DMS153 treated with DMSO at 0.1 percent for 48 hours (cell line): ENCODE data around the gene INKA2.

ENCODE experiments used
- DNase-seq: peaks from one replicate; lab custom pipeline; 2025; ENCODE audit not compliant: unreplicated experiment; lab: John Stamatoyannopoulos, UW

INKA2 gene

DNA sequence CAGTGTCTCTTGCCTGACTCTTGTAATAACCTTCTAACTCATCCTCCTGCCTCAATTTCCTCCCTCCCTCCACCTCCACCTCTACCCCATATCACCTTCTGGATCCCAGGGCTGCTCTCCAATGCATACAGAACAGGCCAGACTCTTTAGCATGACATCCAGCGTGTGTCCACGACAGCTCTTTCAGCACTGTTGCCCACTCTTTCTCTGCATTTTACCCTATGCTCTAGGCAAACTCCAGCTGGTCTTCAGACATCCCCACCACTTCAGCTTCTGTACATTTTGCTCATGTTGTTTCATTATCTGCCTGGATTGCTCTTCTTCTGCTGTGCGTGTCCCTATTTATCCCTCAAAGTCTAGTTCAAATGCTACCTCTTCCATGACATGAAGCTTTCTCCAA, 4.8 kb downstream of the INKA2 start:
- no peak for DNase-seq

DNA sequence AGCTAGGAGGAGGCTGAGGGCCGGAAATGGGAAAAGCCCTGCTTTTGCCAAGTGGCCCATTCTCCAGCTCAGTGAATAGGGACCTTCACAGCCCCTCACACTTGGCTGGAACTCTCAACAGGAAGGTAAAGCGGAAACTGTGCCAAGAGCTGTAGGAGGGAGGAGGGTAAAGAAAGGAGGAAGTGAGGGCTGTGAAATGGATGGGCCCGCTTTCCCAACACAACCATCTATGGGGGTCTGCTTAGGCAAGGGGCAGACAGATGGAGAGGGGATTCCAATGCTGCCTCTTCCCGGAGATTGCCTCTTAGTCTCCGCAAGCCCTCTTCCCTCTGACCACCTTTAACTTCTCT, 5.2 kb downstream of the INKA2 start:
- no peak for DNase-seq

DNA sequence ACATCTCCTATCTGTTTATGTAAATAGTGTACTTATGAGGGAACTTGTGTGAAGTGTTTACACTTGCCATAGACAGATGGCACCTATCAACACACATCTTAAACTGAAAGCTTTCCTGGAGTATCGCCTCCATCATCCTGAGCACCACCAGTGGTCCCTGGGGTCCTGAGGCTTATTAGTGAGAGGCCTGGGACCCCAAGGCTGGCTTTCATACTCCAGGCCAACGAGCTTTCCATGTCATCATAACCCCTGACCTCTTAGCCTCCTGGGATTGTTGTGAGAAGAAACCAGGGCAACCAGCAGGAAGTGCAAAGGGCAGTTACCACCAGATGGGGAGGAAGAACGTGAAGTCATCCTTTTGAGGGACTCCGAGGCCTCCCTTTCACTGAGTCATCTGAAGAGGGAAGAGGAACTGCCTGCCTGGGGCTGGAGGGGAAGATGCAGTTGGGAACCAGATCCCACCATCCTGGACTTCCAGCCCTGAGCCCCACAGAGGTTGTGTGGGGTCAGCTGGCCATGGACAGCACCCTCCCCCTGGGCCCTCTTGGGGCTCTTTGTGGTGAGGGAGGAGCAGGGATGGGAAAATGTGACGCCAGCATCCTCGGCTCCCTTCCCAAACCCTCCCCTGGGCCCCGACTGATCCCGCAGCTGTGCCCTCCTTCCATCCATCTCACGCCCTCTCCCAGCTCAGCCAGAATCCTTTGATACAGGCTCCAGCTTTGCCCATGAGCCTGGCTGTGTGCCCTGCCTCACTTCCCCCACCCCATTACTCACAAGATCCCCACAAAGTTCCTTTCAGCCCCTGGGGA, 5.8 kb downstream of the INKA2 start:
- no peak for DNase-seq

DNA sequence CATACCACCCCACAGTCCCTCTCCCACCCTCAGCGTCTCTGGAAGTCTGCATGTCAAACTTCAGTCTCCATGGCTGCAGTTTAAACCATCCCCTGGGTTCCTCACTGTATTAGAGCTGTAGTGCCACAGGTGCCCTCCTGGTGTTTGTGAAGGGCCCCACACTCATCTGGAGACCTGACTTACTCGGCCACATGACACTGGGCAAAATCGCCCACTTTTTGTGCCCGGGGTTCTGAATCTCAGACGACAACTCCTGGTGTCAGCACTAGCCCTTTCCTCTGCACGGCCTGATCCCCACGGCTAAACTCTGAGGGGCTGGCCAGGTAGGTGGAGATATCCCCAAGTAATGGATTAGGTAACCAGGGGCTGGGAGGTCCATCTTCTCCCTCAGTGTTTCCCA, 6.5 kb downstream of the INKA2 start:
- no peak for DNase-seq

DNA sequence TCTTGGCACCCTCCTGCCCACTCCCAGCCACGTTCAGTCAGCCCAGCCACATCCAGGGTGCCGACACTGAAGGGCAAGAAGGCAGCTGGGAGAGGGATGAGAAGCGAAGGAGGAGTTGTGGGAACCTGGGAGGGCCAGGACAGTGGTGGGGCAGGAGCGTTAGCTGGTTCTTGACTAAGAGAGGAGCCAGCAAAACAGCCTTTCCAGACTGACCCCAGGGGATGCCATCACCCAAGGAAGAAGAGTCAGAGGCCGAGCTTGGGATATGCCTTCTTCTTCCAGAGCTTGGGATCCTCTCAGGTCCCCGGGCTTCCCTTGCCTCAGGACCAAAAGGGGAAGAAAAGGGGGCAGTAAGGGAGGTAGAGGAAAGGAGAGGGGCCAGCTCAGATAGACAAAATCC, 7.2 kb downstream of the INKA2 start:
- no peak for DNase-seq

DNA sequence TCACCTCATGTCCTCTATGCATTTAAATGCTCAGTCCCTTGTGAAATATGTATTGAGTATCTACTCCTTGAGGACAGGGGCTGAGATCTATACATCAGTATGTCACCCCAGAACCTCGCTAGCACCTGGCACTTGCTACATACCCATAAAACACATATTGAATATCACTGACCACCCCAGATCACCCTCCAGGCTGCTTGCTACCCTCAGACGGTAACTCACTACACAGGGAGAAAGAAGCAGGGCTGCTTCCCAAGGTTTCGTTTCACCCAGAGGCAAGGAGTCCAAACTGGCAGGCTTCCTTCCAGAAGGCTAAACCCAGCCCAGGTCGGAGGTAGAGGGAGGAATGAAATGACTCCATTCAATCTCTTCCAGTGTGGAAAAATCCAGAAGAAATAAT, 8.5 kb downstream of the INKA2 start:
- DNase-seq: no peak

DNA sequence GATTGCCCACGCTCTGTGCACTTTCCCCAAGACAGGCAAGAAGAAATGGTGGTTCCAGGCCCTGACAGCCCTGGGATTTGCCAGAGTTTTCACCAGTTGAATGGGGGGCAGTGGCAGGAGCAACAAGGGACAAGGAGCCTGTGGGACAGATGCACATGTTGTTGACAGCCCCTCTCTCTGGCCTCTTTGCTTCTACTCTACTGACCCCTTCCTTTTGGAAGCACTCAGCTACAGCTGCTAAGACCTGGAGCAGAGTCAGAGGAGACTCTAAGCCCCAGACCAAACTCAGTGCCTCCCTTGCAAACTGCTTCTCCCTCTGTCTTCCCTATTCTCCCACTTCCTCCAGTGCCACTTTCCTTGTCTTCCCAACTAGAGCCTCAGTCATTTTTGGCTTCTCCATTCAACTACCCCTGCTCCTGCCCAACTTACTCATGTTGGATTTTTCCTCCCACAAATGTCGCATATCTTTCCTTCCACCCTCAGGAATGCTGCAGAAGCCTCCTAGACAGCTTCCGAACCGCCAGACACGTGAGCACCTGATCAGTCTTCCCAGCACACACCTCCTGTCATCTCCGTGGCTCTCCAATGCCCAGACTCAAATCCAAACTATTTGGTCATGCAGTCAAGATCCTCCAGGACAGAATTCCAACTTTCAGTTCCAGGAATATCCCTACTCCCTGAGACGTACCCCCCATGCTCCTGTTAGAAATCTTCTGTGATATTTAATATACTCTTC, 9.1 kb downstream of the INKA2 start:
- no peak for DNase-seq

DNA sequence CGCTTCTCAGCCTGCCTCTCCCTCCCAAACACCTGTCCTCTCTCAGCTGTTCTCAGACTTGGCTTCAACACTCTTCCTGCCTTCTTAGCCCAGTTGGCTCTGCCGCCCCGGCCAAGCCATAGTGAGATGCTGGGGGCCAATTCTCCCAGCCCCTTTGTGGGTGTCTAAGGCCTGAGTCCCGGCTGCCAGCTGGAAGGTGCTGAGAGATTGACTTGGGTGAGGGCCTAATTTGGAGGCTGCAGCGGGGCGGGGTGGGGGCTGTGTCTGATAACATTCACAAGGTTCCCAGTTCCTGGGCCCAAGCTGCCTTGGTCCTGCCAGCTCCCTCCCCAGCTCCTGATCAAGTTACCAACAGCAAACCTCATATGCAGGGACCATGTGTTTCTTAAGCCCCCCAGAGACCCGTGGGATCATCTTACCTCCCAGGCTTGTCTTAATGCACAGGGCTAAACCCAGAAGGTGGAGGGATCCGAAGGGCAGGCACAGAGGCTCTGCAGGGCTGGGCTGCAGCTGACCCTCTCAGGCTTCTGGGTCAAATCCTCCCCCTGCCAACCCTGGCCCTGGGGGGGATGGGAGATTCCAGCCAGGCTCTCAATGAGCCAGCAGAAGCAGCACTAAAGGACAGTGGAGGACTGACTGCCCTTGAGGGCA, 9.8 kb downstream of the INKA2 start:
- DNase-seq: no peak

DNA sequence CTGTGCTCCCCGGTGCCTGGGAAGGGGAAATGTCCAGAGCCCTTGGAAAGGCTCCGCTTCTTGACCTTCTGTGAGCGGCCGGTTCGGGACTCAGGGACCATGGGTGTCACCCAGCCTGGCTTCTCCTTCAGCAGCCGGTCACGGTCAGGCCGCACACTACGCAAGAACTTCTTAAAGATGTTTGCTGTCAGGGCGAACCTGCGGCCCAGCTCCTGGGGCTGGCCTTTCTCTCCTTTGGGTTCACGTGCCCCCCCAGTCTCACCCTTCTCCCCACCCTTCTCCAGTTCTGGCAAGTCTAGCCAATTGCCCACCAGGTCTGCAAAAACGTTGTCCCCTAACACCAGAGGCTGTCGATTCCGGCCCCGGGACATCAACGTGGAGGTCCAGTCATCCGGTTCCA, 12.1 kb downstream of the INKA2 start:
- no peak for DNase-seq

DNA sequence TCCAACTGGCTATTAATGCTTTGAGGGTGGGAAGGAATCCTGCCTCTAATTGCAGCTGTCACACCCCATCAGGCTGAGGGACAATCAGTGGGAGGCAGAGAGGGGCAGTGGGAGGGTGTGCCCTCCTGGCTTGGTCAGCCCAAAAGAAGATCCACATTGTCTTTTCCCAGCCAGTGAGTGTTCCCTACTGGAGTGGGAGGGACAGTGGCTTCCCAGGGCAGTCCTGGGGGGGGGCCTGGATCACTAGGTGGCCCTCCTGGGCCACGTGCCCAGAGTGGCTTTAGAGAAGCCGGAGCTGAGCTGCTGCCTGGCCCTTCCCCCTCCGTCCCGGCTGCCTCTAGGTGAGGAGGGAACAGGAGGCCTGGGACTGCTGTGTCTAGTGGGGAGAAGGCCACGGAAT, 14.0 kb downstream of the INKA2 start:
- DNase-seq: no peak

DNA sequence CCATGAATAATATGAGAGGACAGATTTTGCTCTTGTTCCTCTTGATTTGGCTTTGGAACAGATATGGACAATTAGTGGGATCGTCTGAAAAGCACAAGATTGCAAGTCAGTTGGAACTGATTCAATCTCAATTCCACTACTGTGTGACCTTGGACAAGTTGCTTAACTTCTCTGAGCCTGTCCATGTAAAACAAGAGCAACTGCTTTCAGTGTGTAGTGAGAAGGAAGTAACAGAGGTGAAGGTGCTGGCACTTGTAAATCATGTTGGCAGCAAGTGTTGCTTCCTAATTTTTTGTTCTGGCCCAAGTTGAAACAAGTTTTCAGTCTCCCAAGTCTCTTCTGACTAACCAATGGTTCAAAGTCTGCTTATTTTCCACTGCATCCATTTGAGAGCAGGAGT, 15.3 kb downstream of the INKA2 start:
- DNase-seq: no peak

DNA sequence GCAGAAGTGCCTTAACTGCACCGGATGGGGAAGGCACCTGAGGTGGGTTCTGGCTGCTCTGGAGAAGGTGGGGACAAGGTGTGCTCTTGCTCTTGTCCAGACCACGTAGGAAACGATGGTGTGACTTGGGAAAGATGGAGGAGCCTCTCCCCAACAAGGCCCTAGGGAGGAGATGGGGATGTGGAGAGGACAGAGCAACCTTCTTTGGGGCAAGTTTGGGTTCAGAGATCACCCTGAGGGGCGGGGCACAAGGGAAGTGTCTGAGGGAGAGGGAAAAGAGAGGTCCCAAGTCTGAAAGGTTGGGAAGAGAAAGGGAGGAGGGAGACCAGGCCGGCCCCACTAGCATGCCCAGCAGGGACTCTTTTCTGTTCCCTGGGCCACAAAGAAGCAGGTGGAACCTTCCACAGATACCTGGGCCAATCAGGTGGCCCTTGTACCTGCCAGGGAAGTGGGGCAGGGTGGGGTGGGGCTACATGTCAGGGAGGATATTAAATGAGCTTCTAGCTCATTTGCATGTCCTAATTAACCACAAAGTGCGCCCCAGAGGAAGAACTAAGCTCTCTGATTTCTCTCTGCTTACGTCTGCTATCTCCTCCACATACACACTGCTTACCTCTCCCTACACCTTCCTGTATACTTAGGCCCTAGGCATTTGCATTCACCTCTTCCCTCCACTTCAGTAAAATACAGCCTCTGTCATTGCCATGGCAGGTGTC, 15.9 kb downstream of the INKA2 start:
- no peak for DNase-seq

DNA sequence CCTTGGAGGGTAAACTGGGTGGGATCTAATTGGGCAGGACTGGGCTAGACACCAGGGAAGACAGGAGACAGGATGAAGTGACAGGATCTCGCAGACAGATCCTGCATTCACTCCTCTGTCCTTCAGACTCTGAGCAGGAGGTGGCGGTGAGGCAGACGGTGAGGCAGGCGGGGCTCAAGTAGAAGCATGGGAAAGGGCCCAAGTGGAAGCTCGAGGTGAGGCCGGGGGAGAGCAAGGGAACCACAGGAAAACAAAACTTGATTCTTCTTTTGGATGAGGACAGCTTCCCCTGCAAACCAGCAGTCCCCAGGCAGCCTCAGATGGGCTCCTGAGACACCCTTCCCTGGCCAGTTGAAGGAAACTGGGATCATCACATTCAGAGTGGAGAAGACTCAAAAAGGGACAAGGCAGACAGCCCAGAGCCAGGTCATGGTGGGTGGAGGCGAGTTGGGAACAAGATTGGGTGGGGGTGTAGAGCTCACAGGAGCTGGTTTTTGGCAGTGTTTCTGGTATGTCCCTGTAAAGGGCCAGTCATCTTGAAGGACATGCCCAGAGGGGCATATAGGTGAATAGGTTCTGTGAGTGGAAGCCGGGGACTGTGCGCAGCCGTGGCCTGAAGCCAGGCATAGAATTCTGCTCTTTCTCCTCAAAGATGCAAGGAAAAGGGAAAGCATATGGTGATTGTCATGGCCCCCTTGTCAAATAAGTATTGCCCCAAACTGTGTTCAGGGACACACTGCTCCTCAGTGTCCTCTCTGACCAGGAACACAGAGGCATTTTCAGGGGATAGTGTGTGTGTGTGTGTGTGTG, 18.0 kb downstream of the INKA2 start:
- no peak for DNase-seq

DNA sequence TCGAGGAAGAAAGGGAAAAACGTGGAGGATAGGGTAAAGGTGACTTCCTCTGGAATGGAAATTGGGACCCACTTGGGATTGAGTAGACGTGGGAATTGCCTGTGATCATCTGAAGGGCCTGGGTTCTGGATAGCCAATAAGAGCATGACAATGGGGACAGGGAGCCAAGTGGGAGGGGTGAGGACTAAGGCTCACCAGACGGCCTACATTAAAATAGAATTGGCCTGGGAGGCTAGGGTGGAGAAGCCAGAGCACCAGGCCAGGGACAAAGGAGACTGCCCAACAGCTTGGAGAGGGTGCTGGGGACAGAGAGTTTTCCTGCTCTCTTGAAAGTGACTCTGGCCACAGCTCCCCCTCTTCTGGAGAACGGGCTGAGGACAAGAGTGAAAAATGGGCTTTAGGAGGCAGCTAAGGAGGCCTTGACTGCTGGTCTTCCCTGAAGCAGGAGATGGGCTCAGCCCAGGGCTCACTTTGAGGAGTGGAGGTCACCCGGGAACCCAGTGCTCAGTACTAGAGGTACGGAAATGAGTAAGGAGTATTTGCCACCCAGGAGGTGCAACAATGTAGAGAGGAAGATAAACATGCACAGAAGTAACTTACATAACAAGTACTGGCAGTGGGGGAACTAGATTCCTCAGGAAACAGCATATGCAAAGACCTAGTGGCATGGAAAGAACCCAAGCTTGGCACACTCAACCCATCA, 18.8 kb downstream of the INKA2 start:
- DNase-seq: no peak

DNA sequence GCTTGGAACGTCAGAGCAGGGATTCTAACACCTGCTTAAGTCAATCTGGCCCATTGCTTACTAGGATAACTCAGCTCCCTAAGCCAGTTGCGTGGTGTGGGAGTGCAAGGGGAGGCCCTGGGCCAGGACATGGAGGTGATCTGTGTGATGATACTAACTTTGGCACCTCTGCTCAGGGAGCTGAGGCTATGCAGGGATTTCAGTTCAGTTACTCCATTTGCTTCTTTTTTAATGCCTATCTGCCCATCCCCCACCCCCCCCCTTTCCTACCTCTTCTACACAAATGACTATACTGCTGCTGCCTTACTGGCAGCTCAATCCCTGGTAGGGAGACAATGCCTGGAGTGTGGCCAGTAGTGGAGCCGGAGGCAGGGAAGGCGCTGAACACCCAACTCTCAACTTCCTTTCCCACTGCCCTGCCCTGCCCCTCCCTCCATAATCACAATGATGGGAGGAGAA, 19.5 kb downstream of the INKA2 start:
- no peak for DNase-seq

DNA sequence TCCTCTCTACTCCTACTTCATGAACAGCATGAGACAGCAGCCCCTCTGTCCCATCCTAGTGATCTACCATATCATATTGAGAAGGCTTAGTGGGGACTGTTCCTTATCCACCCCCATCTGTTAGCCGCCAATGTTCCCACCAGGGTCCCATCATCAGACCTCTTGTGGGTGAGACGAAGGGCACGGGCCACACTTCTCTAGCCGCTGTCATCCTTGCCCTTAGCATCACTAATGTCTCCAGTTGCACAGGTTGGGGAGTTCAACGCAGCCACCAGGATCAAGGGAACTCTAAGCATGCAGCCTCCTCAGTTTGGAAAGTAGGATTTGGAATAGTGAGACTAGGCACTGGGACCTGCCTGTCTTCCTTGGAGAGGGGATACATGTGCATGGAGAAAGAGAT, 20.1 kb downstream of the INKA2 start:
- no peak for DNase-seq

DNA sequence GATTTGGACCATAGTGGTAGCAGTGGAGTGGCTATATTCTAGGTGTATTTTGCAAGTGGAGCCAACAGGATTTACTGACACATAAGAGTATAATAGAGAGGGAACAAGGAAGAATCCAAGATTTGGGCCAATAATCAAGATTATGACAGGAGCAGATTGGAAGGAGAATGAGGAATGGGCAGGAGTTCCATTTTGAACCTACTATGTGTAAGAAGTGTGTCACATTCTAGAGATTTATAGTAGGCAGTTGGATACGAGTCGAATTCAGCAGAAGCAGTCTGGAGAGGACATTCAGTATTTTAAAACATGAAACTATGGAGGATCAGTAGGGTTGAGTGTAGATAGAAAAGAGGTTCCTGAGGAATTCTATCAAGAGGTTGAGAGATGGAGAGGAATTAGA, 21.7 kb downstream of the INKA2 start:
- DNase-seq: no peak

DNA sequence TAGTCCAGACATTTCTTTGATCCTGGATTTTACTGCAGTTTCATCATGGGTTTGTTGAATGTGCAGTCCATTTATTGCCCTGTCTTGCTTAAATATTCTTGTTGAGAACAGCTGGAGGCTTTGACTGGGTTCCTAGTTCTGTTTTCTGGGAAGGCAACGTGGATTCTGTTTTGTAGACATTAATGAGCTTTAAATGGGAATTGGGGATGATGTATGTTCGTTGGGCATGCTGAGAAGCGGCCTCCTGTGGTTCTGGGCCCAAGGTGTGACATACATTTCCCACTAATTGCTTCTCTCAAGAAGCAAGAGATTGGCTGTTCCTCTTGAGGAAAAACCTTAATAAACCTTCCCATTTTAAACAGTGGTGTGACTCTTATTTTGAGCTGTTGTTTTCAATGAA, 22.9 kb downstream of the INKA2 start:
- DNase-seq: no peak

DNA sequence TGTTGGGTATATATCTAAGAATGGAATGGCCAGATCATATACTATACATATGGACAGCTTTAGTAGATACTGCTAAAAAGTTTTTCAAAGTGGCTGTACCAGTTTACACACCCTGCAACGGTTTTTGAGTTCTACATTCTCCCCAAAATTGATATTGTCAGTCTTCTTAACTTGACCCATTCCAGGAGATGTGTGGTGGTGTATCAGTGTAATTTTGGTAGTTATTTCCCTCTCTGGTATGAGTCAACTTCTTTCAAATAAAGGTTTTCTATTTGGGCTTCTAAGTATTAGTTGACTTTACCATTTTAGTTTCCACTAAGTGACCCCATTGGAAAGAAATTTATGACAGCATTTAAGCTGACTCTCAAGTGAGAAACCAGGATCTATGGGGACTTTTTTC, 29.2 kb downstream of the INKA2 start:
- no peak for DNase-seq

DNA sequence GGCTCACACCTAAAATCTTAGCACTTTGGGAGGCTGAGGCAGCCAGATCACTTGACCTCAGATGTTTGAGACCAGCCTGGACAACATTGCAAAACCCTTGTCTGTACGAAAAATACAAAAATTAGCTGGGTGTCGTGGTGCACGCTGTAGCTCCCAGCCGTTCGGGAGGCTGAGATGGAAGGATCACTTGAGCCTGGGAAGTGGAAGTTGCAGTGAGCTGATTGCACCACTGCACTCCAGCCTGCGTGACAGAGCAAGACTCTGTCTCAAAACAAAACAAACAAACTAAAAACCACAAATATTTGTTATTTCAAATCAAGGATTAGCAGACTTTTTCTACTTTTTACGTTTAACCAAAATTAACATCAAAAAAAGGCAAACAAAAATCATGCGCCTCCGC, 31.3 kb downstream of the INKA2 start:
- no peak for DNase-seq
